SK-N-SH (cell line): ENCODE results near the gene SLC2A9. TPM values are rescaled to one million over a fixed set of nuclear protein-coding genes. Genes with fewer than 3 reads are reported as not detected.

Experiments used
- CTCF ChIA-PET: fragments of 300-600, 350-600 bp; formaldehyde crosslinking; extraction: SDS; loops from one replicate; lab custom pipeline; 2021; lab: Yijun Ruan, JAX
- POLR2A ChIA-PET: fragments of 350-600 bp; sonication (Branson Sonifier 250); formaldehyde crosslinking; extraction: SDS; loops from one replicate; lab custom pipeline; 2020; ENCODE audit warnings: antibody characterized with exemption, inconsistent platforms; lab: Yijun Ruan, JAX
- DNase-seq: peaks from one replicate; pipeline ENCODE4 v3.0.0; 2012
- H2AFZ ChIP-seq: fragments of 200-600 bp; sonication (generic); 2 replicates; pipeline ENCODE4 v1.8.1; 2016; ENCODE audit warnings: antibody characterized with exemption, mild to moderate bottlenecking, low read depth
- H3F3A ChIP-seq: fragments of 200-600 bp; sonication (generic); replicated peaks from 2 replicates; pipeline ENCODE3; 2016; ENCODE audit warnings: antibody characterized with exemption, mild to moderate bottlenecking; ENCODE audit not compliant: insufficient read depth
- H3K27ac ChIP-seq, 2 experiments: fragments of 200-500 bp in 1 of 2; fragments of 200-600 bp in 1 of 2; sonication (Bioruptor generic) in 1 of 2; sonication (generic), shearing (Covaris generic) in 1 of 2; 2 replicates each; pipeline versions ENCODE4 v1.5.1 to v1.6.1; 2014 to 2016; ENCODE audit warnings: low read depth in 2 of 2, inconsistent platforms in 1 of 2, low read length in 1 of 2, mild to moderate bottlenecking in 1 of 2, mixed read lengths in 1 of 2
- H3K27me3 ChIP-seq: fragments of 200-600 bp; sonication (generic), shearing (Covaris generic); 2 replicates; pipeline ENCODE4 v1.6.1; 2016; ENCODE audit warnings: mixed run types; ENCODE audit not compliant: insufficient read depth
- H3K36me3 ChIP-seq, 2 experiments: fragments of 200-500 bp in 1 of 2; fragments of 200-600 bp in 1 of 2; sonication (Bioruptor generic) in 1 of 2; sonication (generic) in 1 of 2; replicated peaks in 1 of 2; 2 replicates each; pipeline versions ENCODE3 to v1.5.1; 2014 to 2016; ENCODE audit warnings: low read length in 1 of 2, mild to moderate bottlenecking in 1 of 2; ENCODE audit not compliant: insufficient read depth in 2 of 2, control insufficient read depth in 1 of 2
- H3K4me1 ChIP-seq, 2 experiments: fragments of 200-500 bp in 1 of 2; fragments of 200-600 bp in 1 of 2; sonication (Bioruptor generic) in 1 of 2; sonication (generic), shearing (Covaris generic) in 1 of 2; 2 replicates each; pipeline versions ENCODE4 v1.5.1 to v1.6.1; 2014 to 2016; ENCODE audit warnings: low read depth in 1 of 2, low read length in 1 of 2, mixed run types in 1 of 2; ENCODE audit not compliant: insufficient read depth in 2 of 2, control insufficient read depth in 1 of 2
- H3K4me2 ChIP-seq: fragments of 200-600 bp; sonication (generic), shearing (Covaris generic); 2 replicates; pipeline ENCODE4 v1.6.1; 2017; ENCODE audit warnings: mixed run types
- H3K4me3 ChIP-seq, 2 experiments: fragments of 200-500 bp in 1 of 2; fragments of 200-600 bp in 1 of 2; sonication (Bioruptor generic) in 1 of 2; sonication (generic), shearing (Covaris generic) in 1 of 2; 2 replicates each; pipeline versions ENCODE4 v1.5.1 to v1.8.1; 2014 to 2016; ENCODE audit warnings: low read depth in 2 of 2, inconsistent platforms in 1 of 2, low read length in 1 of 2, mild to moderate bottlenecking in 1 of 2, mixed read lengths in 1 of 2, moderate library complexity in 1 of 2
- H3K79me2 ChIP-seq: fragments of 200-600 bp; sonication (generic); 2 replicates; pipeline ENCODE4 v1.8.1; 2017; ENCODE audit warnings: mild to moderate bottlenecking; ENCODE audit not compliant: insufficient read depth
- H3K9ac ChIP-seq: fragments of 200-600 bp; sonication (generic); 2 replicates; pipeline ENCODE4 v1.6.1; 2017; ENCODE audit warnings: mixed run types
- H3K9me2 ChIP-seq: fragments of 200-600 bp; sonication (generic); 2 replicates; pipeline ENCODE4 v1.6.1; 2017; ENCODE audit warnings: mixed run types
- H3K9me3 ChIP-seq: fragments of 200-600 bp; sonication (generic); 2 replicates; pipeline ENCODE4 v1.6.1; 2017; ENCODE audit warnings: mixed run types, mild to moderate bottlenecking, moderate library complexity
- H4K20me1 ChIP-seq: fragments of 200-600 bp; sonication (generic); 2 replicates; pipeline ENCODE4 v1.6.1; 2017; ENCODE audit warnings: mild to moderate bottlenecking, mixed run types; ENCODE audit not compliant: insufficient read depth
- EP300 ChIP-seq, 2 experiments: IDR thresholded peaks; 2 replicates each; pipeline versions ENCODE4 v1.4.0 to v1.6.1; 2012; ENCODE audit warnings: borderline replicate concordance in 1 of 2, low read depth in 1 of 2, low read length in 1 of 2
- FOXJ3 ChIP-seq: sonication (generic); formaldehyde crosslinking; IDR thresholded peaks from 2 replicates; pipeline ENCODE4 v1.5.1; 2020; ENCODE audit warnings: mild to moderate bottlenecking, missing genetic modification reagents
- GABPA ChIP-seq: IDR thresholded peaks from 2 replicates; pipeline ENCODE4 v1.4.0; 2012; ENCODE audit warnings: low read depth, mild to moderate bottlenecking
- MEF2A ChIP-seq: IDR thresholded peaks from 2 replicates; pipeline ENCODE4 v1.4.0; 2012; ENCODE audit warnings: low read depth, borderline replicate concordance
- MXI1 ChIP-seq: IDR thresholded peaks from 2 replicates; pipeline ENCODE4 v1.6.1; 2012; ENCODE audit warnings: mild to moderate bottlenecking, low read depth, low read length, improper control_type of control experiment
- RAD21 ChIP-seq: IDR thresholded peaks from 2 replicates; pipeline ENCODE4 v1.6.1; 2012; ENCODE audit warnings: mild to moderate bottlenecking, low read length
- RCOR1 ChIP-seq: fragments of 150-350 bp; IDR thresholded peaks from 2 replicates; pipeline ENCODE4 v1.6.1; 2017; ENCODE audit warnings: antibody characterized with exemption, low read length
- RXRA ChIP-seq: IDR thresholded peaks from 2 replicates; pipeline ENCODE4 v1.4.0; 2012; ENCODE audit warnings: low read depth, mild to moderate bottlenecking, borderline replicate concordance
- SIN3A ChIP-seq: IDR thresholded peaks from 2 replicates; pipeline ENCODE4 v1.6.1; 2012; ENCODE audit warnings: low read depth, mild to moderate bottlenecking, low read length, moderate library complexity, borderline replicate concordance
- SMC3 ChIP-seq: IDR thresholded peaks from 2 replicates; pipeline ENCODE4 v1.6.1; 2012; ENCODE audit warnings: low read depth, low read length, improper control_type of control experiment
- TAF1 ChIP-seq: IDR thresholded peaks from 2 replicates; pipeline ENCODE4 v1.6.1; 2012; ENCODE audit warnings: low read depth, mild to moderate bottlenecking, low read length, moderate library complexity, borderline replicate concordance
- TCF12 ChIP-seq: IDR thresholded peaks from 2 replicates; pipeline ENCODE4 v1.4.0; 2012
- TEAD4 ChIP-seq: IDR thresholded peaks from 2 replicates; pipeline ENCODE4 v1.4.0; 2012; ENCODE audit warnings: mild to moderate bottlenecking, borderline replicate concordance; ENCODE audit not compliant: insufficient read depth
- YY1 ChIP-seq: IDR thresholded peaks from 2 replicates; pipeline ENCODE4 v1.4.0; 2012; ENCODE audit warnings: low read depth, mild to moderate bottlenecking
- WGBS: methylation state at CpG from one replicate; pipeline ENCODE4 v1.1.6; 2017; ENCODE audit warnings: low lambda C conversion rate; 5-methylcytosine and 5-hydroxymethylcytosine counted together
- polyA plus RNA-seq, 3 experiments: library from polyadenylated mRNA; depleted of rRNA; stranded (reverse); fragments of >200 nt; gene quantifications; 2 replicates each; pipeline ENCODE4 v1.2.3, GENCODE V29; 2012
- TF ChIP-seq, protein P1 (sequence below): fragments of 200-600 bp; sonication (generic); IDR thresholded peaks from 2 replicates; pipeline ENCODE4 v1.6.1; 2017; ENCODE audit warnings: antibody characterized with exemption, mild to moderate bottlenecking, moderate library complexity
- TF ChIP-seq, protein P2 (sequence below): IDR thresholded peaks from 2 replicates; pipeline ENCODE4 v1.4.0; 2012; ENCODE audit warnings: low read depth
- TF ChIP-seq, protein P3 (sequence below): fragments of 150-350 bp; IDR thresholded peaks from 2 replicates; pipeline ENCODE4 v1.6.1; 2016; ENCODE audit warnings: mild to moderate bottlenecking, low read depth, low read length
- TF ChIP-seq, protein P4 (sequence below): IDR thresholded peaks from 2 replicates; pipeline ENCODE4 v1.4.0; 2012; ENCODE audit warnings: low read depth, borderline replicate concordance
- TF ChIP-seq, protein P5 (sequence below): fragments of 150-350 bp; IDR thresholded peaks from 2 replicates; pipeline ENCODE4 v1.6.1; 2017; ENCODE audit warnings: antibody characterized with exemption, low read length, low read depth, borderline replicate concordance

The SLC2A9 gene
- polyA plus RNA-seq, 1 of the 3 experiments (the other 2 are of a cell fraction), result not detected

DNA sequence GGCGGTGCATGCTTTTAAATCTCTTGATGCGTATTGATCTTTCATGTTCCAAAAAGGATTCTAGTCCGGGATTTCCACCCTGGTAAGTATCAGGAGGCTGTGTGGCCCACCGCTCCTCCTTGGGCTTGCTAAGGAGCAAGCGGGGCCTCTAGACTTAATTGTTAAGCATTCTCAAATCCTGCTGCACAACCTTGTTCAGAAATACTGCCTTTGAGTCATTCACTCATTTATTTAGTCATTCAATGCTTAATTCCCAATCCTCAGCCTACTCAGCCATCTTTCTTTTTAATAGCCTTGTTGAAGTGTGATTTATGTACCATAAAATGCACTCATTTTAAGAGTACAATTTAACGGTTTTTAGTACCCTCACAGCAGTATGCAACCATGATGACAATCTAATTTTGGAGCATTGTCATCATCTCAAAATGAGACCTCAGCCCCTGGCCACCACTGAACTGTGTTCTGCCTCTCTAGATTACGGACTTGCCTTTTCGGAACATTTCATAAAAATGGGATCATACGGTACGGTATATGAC, 15.6 kb upstream of the SLC2A9 start:
- ChIA-PET CTCF (interaction anchor here (6.6 kb wide), 1 partner anchor 21 kb away, joined by 47 read pairs; no protein-coding TSS in a partner anchor), POLR2A (no interaction called here)
- Histone ChIP-seq H3K36me3 (no peaks in the 10 kb centered on the region), H3K9ac (no peak overlapping the region), H3F3A (no peaks in the 10 kb centered on the region), H3K27ac (no peak overlapping the region), H3K4me2 (no peak overlapping the region), H2AFZ (no peak overlapping the region), H3K9me2 (no peaks in the 10 kb centered on the region), H3K79me2 (no peaks in the 10 kb centered on the region), H3K27me3 (no peaks in the 10 kb centered on the region), H3K4me1 (peaks cover 0 to under 1% of the 10 kb centered on the region in 2 experiments; a peak in 1 of 4 replicates), H3K9me3 (no peaks in the 10 kb centered on the region), H4K20me1 (no peaks in the 10 kb centered on the region), H3K4me3 (no peak overlapping the region)
- 61% methylated on average over 10 of the region's 10 CpGs for WGBS
- DNase-seq, result no peak
- TF ChIP-seq, protein P1, sequence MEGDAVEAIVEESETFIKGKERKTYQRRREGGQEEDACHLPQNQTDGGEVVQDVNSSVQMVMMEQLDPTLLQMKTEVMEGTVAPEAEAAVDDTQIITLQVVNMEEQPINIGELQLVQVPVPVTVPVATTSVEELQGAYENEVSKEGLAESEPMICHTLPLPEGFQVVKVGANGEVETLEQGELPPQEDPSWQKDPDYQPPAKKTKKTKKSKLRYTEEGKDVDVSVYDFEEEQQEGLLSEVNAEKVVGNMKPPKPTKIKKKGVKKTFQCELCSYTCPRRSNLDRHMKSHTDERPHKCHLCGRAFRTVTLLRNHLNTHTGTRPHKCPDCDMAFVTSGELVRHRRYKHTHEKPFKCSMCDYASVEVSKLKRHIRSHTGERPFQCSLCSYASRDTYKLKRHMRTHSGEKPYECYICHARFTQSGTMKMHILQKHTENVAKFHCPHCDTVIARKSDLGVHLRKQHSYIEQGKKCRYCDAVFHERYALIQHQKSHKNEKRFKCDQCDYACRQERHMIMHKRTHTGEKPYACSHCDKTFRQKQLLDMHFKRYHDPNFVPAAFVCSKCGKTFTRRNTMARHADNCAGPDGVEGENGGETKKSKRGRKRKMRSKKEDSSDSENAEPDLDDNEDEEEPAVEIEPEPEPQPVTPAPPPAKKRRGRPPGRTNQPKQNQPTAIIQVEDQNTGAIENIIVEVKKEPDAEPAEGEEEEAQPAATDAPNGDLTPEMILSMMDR, result no peak
- TF ChIP-seq TAF1 (no peak), RXRA (no peak), SMC3 (no peak), GABPA (no peak)

DNA sequence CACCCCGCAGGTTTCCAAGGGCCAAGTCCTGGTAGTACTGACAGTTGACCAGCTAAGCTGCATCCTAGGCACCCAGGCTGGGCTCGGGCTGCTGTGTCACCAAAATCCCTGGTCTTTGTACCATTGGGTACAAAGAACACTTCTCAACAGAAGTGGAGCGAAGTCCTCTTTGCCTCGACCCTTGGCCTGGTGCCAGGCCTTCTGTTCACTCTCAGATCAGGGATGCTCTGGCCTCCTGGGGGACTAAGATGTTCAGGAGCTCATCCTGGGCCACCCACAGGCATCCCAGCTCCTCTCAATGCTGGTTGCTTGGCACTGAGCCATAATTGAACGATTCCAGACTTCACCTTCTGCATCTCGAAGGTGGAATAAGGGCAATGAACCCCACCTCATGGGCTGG, 13.8 kb upstream of the SLC2A9 start:
- DNase-seq, result no peak
- Histone ChIP-seq H3K79me2 (no peaks in the 10 kb centered on the region), H3K36me3 (no peaks in the 10 kb centered on the region), H2AFZ (no peak overlapping the region), H3K9ac (no peak overlapping the region), H3K9me3 (no peaks in the 10 kb centered on the region), H3K4me1 (peaks cover 0 to 11% of the 10 kb centered on the region in 2 experiments; a peak in 1 of 4 replicates), H3K4me3 (no peak overlapping the region), H4K20me1 (no peaks in the 10 kb centered on the region), H3K4me2 (no peak overlapping the region), H3F3A (no peaks in the 10 kb centered on the region), H3K9me2 (no peaks in the 10 kb centered on the region), H3K27ac (no peak overlapping the region), H3K27me3 (no peaks in the 10 kb centered on the region)
- CTCF ChIA-PET, result interaction anchor here (6.6 kb wide), 1 partner anchor 20 kb away, joined by 47 read pairs; no protein-coding TSS in a partner anchor
- WGBS, result 33% methylated on average over 5 of the region's 6 CpGs
- POLR2A ChIA-PET, result no interaction called here
- TF ChIP-seq SIN3A, result no peak
- TF ChIP-seq, protein P2, sequence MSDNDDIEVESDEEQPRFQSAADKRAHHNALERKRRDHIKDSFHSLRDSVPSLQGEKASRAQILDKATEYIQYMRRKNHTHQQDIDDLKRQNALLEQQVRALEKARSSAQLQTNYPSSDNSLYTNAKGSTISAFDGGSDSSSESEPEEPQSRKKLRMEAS, result no peak
- TF ChIP-seq RCOR1, result no peak
- TF ChIP-seq, protein P3, sequence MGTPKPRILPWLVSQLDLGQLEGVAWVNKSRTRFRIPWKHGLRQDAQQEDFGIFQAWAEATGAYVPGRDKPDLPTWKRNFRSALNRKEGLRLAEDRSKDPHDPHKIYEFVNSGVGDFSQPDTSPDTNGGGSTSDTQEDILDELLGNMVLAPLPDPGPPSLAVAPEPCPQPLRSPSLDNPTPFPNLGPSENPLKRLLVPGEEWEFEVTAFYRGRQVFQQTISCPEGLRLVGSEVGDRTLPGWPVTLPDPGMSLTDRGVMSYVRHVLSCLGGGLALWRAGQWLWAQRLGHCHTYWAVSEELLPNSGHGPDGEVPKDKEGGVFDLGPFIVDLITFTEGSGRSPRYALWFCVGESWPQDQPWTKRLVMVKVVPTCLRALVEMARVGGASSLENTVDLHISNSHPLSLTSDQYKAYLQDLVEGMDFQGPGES, result no peak
- TF ChIP-seq, protein P4, sequence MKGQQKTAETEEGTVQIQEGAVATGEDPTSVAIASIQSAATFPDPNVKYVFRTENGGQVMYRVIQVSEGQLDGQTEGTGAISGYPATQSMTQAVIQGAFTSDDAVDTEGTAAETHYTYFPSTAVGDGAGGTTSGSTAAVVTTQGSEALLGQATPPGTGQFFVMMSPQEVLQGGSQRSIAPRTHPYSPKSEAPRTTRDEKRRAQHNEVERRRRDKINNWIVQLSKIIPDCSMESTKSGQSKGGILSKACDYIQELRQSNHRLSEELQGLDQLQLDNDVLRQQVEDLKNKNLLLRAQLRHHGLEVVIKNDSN, result no peak
- TF ChIP-seq MXI1, result no peak
- TF ChIP-seq FOXJ3 (CRISPR knock-in tag), result no peak
- TF ChIP-seq TAF1, result no peak
- TF ChIP-seq, protein P5, sequence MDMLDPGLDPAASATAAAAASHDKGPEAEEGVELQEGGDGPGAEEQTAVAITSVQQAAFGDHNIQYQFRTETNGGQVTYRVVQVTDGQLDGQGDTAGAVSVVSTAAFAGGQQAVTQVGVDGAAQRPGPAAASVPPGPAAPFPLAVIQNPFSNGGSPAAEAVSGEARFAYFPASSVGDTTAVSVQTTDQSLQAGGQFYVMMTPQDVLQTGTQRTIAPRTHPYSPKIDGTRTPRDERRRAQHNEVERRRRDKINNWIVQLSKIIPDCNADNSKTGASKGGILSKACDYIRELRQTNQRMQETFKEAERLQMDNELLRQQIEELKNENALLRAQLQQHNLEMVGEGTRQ, result no peak
- TF ChIP-seq, protein P1, result no peak
- TF ChIP-seq TCF12, result no peak
- no peak for TF ChIP-seq MEF2A
- no peak for TF ChIP-seq EP300 (IDR thresholded peaks at IDR 0.05; ENCODE audit: borderline replicate concordance in 1 of 2, low read depth in 1 of 2, low read length in 1 of 2)
- TF ChIP-seq YY1, result no peak
- no peak for TF ChIP-seq RAD21
- TF ChIP-seq TEAD4, result no peak
